ENCODE data around the gene GRID1.

Gene GRID1

GRCh38 chr10:86019141-86019540 lies 347.5 kb downstream of the GRID1 start:
- H3K4me3 ChIP-seq (ENCODE audit: low read depth, low read length): no peak overlapping the region
- H3K4me1 ChIP-seq (ENCODE audit: control insufficient read depth, insufficient read depth, low read length): no peaks in the 10 kb centered on the region
- ChIA-PET CTCF (no interaction called here), POLR2A (no interaction called here)
- no peak overlapping the region for H3K27ac ChIP-seq (ENCODE audit: extremely low read depth, low read depth, low read length)
- no peaks in the 10 kb centered on the region for H3K9me3 ChIP-seq (ENCODE audit: control insufficient read depth, insufficient read depth, low read depth, low read length)
- TF ChIP-seq ZNF529 (tag by site-specific recombination; IDR thresholded peaks at IDR 0.05; ENCODE audit: insufficient replicate concordance) (no peak), ZBTB1 (tag by site-specific recombination; IDR thresholded peaks at IDR 0.05) (no peak), KLF7 (tag by site-specific recombination; IDR thresholded peaks at IDR 0.05; ENCODE audit: borderline replicate concordance) (no peak), ZNF777 (tag by site-specific recombination; IDR thresholded peaks at IDR 0.05; ENCODE audit: borderline replicate concordance) (no peak), ZNF146 (tag by site-specific recombination; IDR thresholded peaks at IDR 0.05) (no peak), ZNF626 (tag by site-specific recombination; IDR thresholded peaks at IDR 0.05) (no peak), KLF9 (tag by site-specific recombination; IDR thresholded peaks at IDR 0.05; ENCODE audit: low read depth) (no peak), SCRT1 (tag by site-specific recombination; IDR thresholded peaks at IDR 0.05; ENCODE audit: borderline replicate concordance) (no peak), ZNF132 (tag by site-specific recombination; IDR thresholded peaks at IDR 0.05; ENCODE audit: borderline replicate concordance) (no peak), ZNF645 (tag by site-specific recombination; IDR thresholded peaks at IDR 0.05) (no peak), BCL11B (tag by site-specific recombination; IDR thresholded peaks at IDR 0.05; ENCODE audit: low read depth) (no peak), ZNF701 (tag by site-specific recombination; IDR thresholded peaks at IDR 0.05) (no peak)
- H3K36me3 ChIP-seq (ENCODE audit: control insufficient read depth in 2 of 2, insufficient read depth in 1 of 2, low read length in 2 of 2): no peaks in the 10 kb centered on the region

GRCh38 chr10:86018735-86019058 lies 347.9 kb downstream of the GRID1 start:
- ChIA-PET CTCF (interaction anchor here (0.6 kb wide), 1 partner anchor 359 kb away, joined by 3 read pairs; no protein-coding TSS in a partner anchor), POLR2A (no interaction called here)
- H3K9me3 ChIP-seq (ENCODE audit: control insufficient read depth, insufficient read depth, low read depth, low read length): no peaks in the 10 kb centered on the region
- H3K36me3 ChIP-seq (ENCODE audit: control insufficient read depth in 2 of 2, insufficient read depth in 1 of 2, low read length in 2 of 2): no peaks in the 10 kb centered on the region
- TF ChIP-seq ZFP37 (tag by site-specific recombination; IDR thresholded peaks at IDR 0.05): no peak
- no peak for TF ChIP-seq ZSCAN30 (tag by site-specific recombination; IDR thresholded peaks at IDR 0.05)
- no peak for TF ChIP-seq REPIN1 (tag by site-specific recombination; IDR thresholded peaks at IDR 0.05; ENCODE audit: low read depth)
- no peak for TF ChIP-seq ZNF510 (tag by site-specific recombination; IDR thresholded peaks at IDR 0.05; ENCODE audit: insufficient replicate concordance)
- no peak for TF ChIP-seq ZNF843 (tag by site-specific recombination; IDR thresholded peaks at IDR 0.05)
- no peak overlapping the region for H3K27ac ChIP-seq (ENCODE audit: extremely low read depth, low read depth, low read length)
- H3K4me1 ChIP-seq (ENCODE audit: control insufficient read depth, insufficient read depth, low read length): no peaks in the 10 kb centered on the region
- no peak overlapping the region for H3K4me3 ChIP-seq (ENCODE audit: low read depth, low read length)

- Histone ChIP-seq H3K4me1 (ENCODE audit: control insufficient read depth, insufficient read depth, low read length) (no peaks in the 10 kb centered on the region), H3K27ac (ENCODE audit: extremely low read depth, low read depth, low read length) (no peak overlapping the region), H3K9me3 (ENCODE audit: control insufficient read depth, insufficient read depth, low read depth, low read length) (no peaks in the 10 kb centered on the region), H3K36me3 (ENCODE audit: control insufficient read depth in 2 of 2, insufficient read depth in 1 of 2, low read length in 2 of 2) (no peaks in the 10 kb centered on the region), H3K4me3 (ENCODE audit: low read depth, low read length) (no peak overlapping the region)
- TF ChIP-seq MYNN (tag by site-specific recombination; IDR thresholded peaks at IDR 0.05; ENCODE audit: borderline replicate concordance): no peak
- POLR2A ChIA-PET: no interaction called here
- CTCF ChIA-PET: interaction anchor here (0.6 kb wide), 1 partner anchor 360 kb away, joined by 3 read pairs; no protein-coding TSS in a partner anchor
Observed at GRCh38 chr10:86017841-86018734, 348.5 kb downstream of the GRID1 start.
